ENCODE measurements around the gene ZNF609.
A peak's percentile ranks its signal among the peaks of the same experiment; 100 is the strongest.

The ZNF609 gene

GRCh38 chr15:64501396-64501715, 41.0 kb downstream of the ZNF609 start:
- H3K4me3 ChIP-seq (replicated peaks; ENCODE audit: low read depth, low read length): no peak overlapping the region
- DNase-seq (ENCODE audit: low read depth): no peak
- TF ChIP-seq, protein P1, sequence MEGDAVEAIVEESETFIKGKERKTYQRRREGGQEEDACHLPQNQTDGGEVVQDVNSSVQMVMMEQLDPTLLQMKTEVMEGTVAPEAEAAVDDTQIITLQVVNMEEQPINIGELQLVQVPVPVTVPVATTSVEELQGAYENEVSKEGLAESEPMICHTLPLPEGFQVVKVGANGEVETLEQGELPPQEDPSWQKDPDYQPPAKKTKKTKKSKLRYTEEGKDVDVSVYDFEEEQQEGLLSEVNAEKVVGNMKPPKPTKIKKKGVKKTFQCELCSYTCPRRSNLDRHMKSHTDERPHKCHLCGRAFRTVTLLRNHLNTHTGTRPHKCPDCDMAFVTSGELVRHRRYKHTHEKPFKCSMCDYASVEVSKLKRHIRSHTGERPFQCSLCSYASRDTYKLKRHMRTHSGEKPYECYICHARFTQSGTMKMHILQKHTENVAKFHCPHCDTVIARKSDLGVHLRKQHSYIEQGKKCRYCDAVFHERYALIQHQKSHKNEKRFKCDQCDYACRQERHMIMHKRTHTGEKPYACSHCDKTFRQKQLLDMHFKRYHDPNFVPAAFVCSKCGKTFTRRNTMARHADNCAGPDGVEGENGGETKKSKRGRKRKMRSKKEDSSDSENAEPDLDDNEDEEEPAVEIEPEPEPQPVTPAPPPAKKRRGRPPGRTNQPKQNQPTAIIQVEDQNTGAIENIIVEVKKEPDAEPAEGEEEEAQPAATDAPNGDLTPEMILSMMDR (IDR thresholded peaks at IDR 0.05; ENCODE audit: low read length, missing control alignments): no peak

DNA sequence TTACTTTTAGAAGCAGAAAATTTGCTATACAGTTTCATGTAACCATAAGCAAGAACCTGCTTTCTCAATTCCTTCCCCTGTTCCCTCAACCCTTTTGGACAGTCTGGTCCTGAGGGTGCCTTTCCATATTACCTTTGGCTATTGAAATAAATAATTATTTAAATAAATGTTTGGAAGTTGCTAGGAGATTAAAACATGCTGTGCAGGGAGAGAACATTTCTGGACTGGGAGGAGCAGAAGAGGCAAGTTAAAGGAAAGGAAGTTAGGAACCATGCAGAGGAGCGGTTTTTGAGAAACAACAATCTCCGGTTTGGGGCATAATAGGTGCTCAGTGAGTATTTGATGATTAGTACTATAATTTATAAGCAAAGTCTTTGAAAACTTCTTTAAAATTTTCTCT, 41.8 kb downstream of the ZNF609 start:
- TF ChIP-seq, protein P1 (IDR thresholded peaks at IDR 0.05; ENCODE audit: low read length, missing control alignments): no peak
- H3K4me3 ChIP-seq (replicated peaks; ENCODE audit: low read depth, low read length): no peak overlapping the region
- no peak for DNase-seq (ENCODE audit: low read depth)

GRCh38 chr15:64502551-64502950, 42.2 kb downstream of the ZNF609 start:
- TF ChIP-seq, protein P1 (IDR thresholded peaks at IDR 0.05; ENCODE audit: low read length, missing control alignments): no peak
- DNase-seq (ENCODE audit: low read depth): peak; percentile 21
- no peak overlapping the region for H3K4me3 ChIP-seq (replicated peaks; ENCODE audit: low read depth, low read length)

- no peak overlapping the region for H3K4me3 ChIP-seq (replicated peaks; ENCODE audit: low read depth, low read length)
- TF ChIP-seq, protein P1 (IDR thresholded peaks at IDR 0.05; ENCODE audit: low read length, missing control alignments): no peak
- DNase-seq (ENCODE audit: low read depth): peak; percentile 67
Observed at GRCh38 chr15:64503197-64503596, 42.8 kb downstream of the ZNF609 start.

DNA sequence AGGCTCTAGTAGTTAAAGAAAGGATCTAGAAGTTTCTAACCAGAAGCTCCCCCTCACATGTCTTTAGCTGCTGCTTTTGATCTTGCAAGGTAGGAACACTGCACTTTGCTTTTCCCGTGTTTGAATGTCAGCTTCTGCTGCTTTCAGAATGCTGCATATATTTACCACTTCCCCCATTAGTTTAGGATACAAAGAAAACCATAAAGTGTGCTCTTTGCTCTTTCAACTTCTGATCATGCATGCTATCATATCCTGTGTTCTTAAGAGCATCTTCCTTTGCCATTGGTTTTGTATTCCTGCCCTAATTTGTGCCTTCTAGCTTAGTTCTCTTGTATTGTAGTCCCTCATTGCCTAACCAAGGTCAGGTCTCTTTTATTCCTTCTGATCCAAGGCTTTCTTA, 43.3 kb downstream of the ZNF609 start:
- TF ChIP-seq, protein P1 (IDR thresholded peaks at IDR 0.05; ENCODE audit: low read length, missing control alignments): no peak
- H3K4me3 ChIP-seq (replicated peaks; ENCODE audit: low read depth, low read length): no peak overlapping the region
- no peak for DNase-seq (ENCODE audit: low read depth)

- DNase-seq (ENCODE audit: low read depth): peak; percentile 93
- no peak overlapping the region for H3K4me3 ChIP-seq (replicated peaks; ENCODE audit: low read depth, low read length)
- TF ChIP-seq, protein P1 (IDR thresholded peaks at IDR 0.05; ENCODE audit: low read length, missing control alignments): no peak
Observed at GRCh38 chr15:64507293-64507802, 47.0 kb downstream of the ZNF609 start.

DNA sequence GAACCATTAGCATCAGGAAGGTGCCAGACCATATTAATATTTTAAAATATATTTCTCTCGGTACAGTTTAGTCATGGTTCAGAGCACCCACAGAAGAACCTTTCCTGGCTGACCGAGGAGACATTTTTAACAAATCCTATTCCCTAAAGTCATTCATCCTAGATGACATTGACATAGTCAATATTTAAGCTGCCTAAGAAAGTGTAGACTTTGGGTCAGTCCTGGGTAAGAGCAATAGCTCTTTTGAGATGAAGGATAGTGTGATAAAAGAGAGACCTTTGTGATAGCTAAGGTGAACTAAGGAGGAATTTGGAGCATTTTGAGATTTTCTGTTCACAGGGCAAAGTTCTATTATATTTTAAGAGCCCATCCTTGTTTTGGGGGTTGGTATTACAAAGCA, 47.5 kb downstream of the ZNF609 start:
- TF ChIP-seq, protein P1 (IDR thresholded peaks at IDR 0.05; ENCODE audit: low read length, missing control alignments): no peak
- DNase-seq (ENCODE audit: low read depth): no peak
- no peak overlapping the region for H3K4me3 ChIP-seq (replicated peaks; ENCODE audit: low read depth, low read length)
